ENCODE measurements around the gene EFNA2. TPM values are rescaled to one million over a fixed set of nuclear protein-coding genes. Genes with fewer than 3 reads are reported as not detected.

EFNA2 gene
- polyA plus RNA-seq, 1 donor (not counting 4 experiments of a cell fraction or from before 2014, with no cell fraction given): not detected

DNA sequence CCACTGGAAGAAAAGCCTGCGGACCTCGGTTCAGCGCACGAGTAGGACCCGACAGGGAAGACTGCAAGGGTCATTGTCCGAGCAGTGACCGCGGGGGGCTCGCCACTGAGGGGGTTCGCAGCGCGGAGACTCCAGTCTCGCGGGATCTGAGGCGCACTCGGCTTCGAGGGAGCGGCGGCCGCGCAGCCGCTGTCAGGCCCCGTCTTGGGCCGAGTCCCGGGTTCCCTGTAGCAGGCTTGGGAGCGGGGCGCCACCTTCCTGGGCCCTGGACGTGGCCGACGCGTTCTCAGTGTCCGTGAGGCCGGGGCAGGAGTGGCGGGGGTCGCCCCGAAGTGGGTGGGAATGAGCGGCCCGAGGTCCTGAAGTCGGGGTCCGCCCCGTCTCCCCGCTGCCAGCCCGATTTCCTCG lies 10.8 kb upstream of the EFNA2 start:
- DNase-seq (ENCODE audit: low read depth, low spot score): no peak
- Histone ChIP-seq H3K27ac (ENCODE audit: control insufficient read depth, insufficient read depth, low read length) (peak overlapping the region; percentile 90), H3K79me2 (ENCODE audit: control insufficient read depth, insufficient read depth, low read length) (peaks cover 55% of the 10 kb centered on the region), H3K9me3 (ENCODE audit: control insufficient read depth, low read depth, low read length) (no peaks in the 10 kb centered on the region), H3K9me1 (ENCODE audit: control insufficient read depth, extremely low read depth, insufficient read depth, low read length) (no peaks in the 10 kb centered on the region), H4K20me1 (ENCODE audit: control insufficient read depth, extremely low read depth, insufficient read depth, low read length) (peaks cover 6% of the 10 kb centered on the region), H3K9ac (ENCODE audit: control insufficient read depth, extremely low read depth, insufficient read depth, low read length) (peak overlapping the region; percentile 90), H3K4me3 (ENCODE audit: control insufficient read depth in 2 of 3, extremely low read depth in 1 of 3, insufficient read depth in 2 of 3, low read depth in 1 of 3, low read length in 3 of 3) (peak overlapping the region; percentile 65 to 69 (median 67)), H3K4me2 (ENCODE audit: control insufficient read depth, extremely low read depth, insufficient read depth, low read depth, low read length) (peak overlapping the region; percentile 87), H3K36me3 (ENCODE audit: control insufficient read depth in 2 of 2, extremely low read depth in 1 of 2, insufficient read depth in 2 of 2, low read length in 2 of 2) (peaks cover 34 to 51% of the 10 kb centered on the region in 2 experiments), H2AFZ (ENCODE audit: control insufficient read depth, low read length) (no peak overlapping the region), H3K27me3 (ENCODE audit: control insufficient read depth, extremely low read depth, insufficient read depth, low read length) (no peaks in the 10 kb centered on the region), H3K4me1 (ENCODE audit: control insufficient read depth, extremely low read depth, insufficient read depth, low read length) (peaks cover 46% of the 10 kb centered on the region)
- no peak for TF ChIP-seq EZH2 (IDR thresholded peaks at IDR 0.05; ENCODE audit: low read length)
- TF ChIP-seq, protein P1, sequence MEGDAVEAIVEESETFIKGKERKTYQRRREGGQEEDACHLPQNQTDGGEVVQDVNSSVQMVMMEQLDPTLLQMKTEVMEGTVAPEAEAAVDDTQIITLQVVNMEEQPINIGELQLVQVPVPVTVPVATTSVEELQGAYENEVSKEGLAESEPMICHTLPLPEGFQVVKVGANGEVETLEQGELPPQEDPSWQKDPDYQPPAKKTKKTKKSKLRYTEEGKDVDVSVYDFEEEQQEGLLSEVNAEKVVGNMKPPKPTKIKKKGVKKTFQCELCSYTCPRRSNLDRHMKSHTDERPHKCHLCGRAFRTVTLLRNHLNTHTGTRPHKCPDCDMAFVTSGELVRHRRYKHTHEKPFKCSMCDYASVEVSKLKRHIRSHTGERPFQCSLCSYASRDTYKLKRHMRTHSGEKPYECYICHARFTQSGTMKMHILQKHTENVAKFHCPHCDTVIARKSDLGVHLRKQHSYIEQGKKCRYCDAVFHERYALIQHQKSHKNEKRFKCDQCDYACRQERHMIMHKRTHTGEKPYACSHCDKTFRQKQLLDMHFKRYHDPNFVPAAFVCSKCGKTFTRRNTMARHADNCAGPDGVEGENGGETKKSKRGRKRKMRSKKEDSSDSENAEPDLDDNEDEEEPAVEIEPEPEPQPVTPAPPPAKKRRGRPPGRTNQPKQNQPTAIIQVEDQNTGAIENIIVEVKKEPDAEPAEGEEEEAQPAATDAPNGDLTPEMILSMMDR (optimal IDR thresholded peaks at IDR 0.05 in 1 of 3, IDR thresholded peaks at IDR 0.05 in 1 of 3, conservative IDR thresholded peaks at IDR 0.05 in 1 of 3; ENCODE audit: extremely low read depth in 1 of 3, insufficient read depth in 2 of 3, low read length in 3 of 3): no peak
- dilution Hi-C loops (cut with MboI; ENCODE audit: extremely low pct_ligation_motif_present, low sequenced_read_pairs): no loop called here
- no peak for FAIRE-seq

DNA sequence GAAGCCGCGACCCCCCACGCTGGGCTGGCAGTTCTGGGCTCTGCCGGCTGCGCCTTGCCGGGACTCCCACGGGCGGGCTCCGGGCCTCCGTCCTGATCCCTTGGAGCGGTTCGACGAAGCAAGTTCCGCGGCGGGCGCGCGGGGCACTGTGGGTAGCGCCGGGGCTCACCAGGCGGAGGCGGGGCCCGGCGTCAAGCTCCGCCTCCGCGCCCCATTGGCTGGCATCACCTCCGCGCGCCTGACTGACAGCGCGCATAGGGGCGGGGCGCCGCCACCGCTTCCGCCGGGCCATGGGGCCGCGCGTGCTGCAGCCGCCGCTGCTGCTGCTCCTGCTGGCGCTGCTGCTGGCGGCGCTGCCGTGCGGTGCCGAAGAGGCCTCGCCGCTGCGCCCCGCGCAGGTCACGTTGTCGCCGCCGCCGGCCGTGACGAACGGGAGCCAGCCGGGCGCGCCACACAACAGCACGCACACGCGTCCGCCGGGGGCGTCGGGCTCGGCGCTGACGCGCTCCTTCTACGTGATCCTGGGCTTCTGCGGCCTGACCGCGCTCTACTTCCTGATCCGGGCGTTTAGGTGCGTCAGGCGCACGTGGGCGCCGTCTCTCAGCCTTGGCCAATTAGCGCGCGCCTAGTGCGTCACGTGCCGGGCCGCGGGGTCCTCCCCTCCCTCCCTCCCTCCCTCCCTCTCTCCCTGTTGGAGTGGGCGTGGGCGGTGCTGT lies 10.3 kb upstream of the EFNA2 start, which contains the start of gene FAM174C:
FAM174C (plus strand) TSS at position 271 of the 716 bp plus-strand sequence; CDS start at position 291, 20 bp downstream.
- Histone ChIP-seq H3K4me2 (ENCODE audit: control insufficient read depth, extremely low read depth, insufficient read depth, low read depth, low read length) (peak within 1 kb of the TSS; percentile 94), H2AFZ (ENCODE audit: control insufficient read depth, low read length) (peak within 1 kb of the TSS; percentile 53), H3K9ac (ENCODE audit: control insufficient read depth, extremely low read depth, insufficient read depth, low read length) (peak within 1 kb of the TSS; percentile 90), H3K4me3 (ENCODE audit: control insufficient read depth in 2 of 3, extremely low read depth in 1 of 3, insufficient read depth in 2 of 3, low read depth in 1 of 3, low read length in 3 of 3) (peak within 1 kb of the TSS; percentile 69 to 84 (median 80)), H3K4me1 (ENCODE audit: control insufficient read depth, extremely low read depth, insufficient read depth, low read length) (peaks cover 40% of the 10 kb centered on the region), H3K9me3 (ENCODE audit: control insufficient read depth, low read depth, low read length) (no peaks in the 10 kb centered on the region), H4K20me1 (ENCODE audit: control insufficient read depth, extremely low read depth, insufficient read depth, low read length) (peaks cover 10% of the 10 kb centered on the region), H3K79me2 (ENCODE audit: control insufficient read depth, insufficient read depth, low read length) (peaks cover 50% of the 10 kb centered on the region), H3K27me3 (ENCODE audit: control insufficient read depth, extremely low read depth, insufficient read depth, low read length) (no peaks in the 10 kb centered on the region), H3K36me3 (ENCODE audit: control insufficient read depth in 2 of 2, extremely low read depth in 1 of 2, insufficient read depth in 2 of 2, low read length in 2 of 2) (peaks cover 36 to 55% of the 10 kb centered on the region in 2 experiments), H3K9me1 (ENCODE audit: control insufficient read depth, extremely low read depth, insufficient read depth, low read length) (no peaks in the 10 kb centered on the region), H3K27ac (ENCODE audit: control insufficient read depth, insufficient read depth, low read length) (peak within 1 kb of the TSS; percentile 90)
- FAIRE-seq: peak; percentile 26
- DNase-seq (ENCODE audit: low read depth, low spot score): no peak
- dilution Hi-C loops (cut with MboI; ENCODE audit: extremely low pct_ligation_motif_present, low sequenced_read_pairs): no loop called here
- no peak for TF ChIP-seq EZH2 (IDR thresholded peaks at IDR 0.05; ENCODE audit: low read length)
- TF ChIP-seq, protein P1 (optimal IDR thresholded peaks at IDR 0.05 in 1 of 3, IDR thresholded peaks at IDR 0.05 in 1 of 3, conservative IDR thresholded peaks at IDR 0.05 in 1 of 3; ENCODE audit: extremely low read depth in 1 of 3, insufficient read depth in 2 of 3, low read length in 3 of 3): peak in 1 of 3 experiments; percentile 6
